SHP77 (cell line): ENCODE results near the gene F2RL3.
"Not testable (repeated sequence)": the region's sequence is repeated elsewhere in the genome, so short reads cannot be mapped to it uniquely, and the experiment has no call there.

ENCODE experiments used
- DNase-seq, 2 experiments: peaks; one replicate each; lab custom pipeline; 2025; lab: John Stamatoyannopoulos, UW

The F2RL3 gene

DNA sequence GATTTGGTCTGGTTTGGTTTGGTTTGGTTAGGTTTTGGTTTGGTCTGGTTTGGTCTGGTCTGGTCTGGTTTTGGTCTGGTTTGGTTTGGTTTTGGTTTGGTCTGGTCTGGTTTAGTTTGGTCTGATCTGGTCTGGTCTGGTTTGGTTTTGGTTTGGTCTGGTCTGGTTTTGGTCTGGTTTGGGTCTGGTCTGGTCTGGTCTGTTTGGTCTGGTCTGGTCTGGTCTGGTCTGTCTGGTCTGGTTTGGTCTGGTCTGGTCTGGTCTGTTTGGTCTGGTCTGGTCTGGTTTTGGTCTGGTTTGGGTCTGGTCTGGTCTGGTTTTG, 13.9 kb upstream of the F2RL3 start:
- DNase-seq: not testable (repeated sequence)

DNA sequence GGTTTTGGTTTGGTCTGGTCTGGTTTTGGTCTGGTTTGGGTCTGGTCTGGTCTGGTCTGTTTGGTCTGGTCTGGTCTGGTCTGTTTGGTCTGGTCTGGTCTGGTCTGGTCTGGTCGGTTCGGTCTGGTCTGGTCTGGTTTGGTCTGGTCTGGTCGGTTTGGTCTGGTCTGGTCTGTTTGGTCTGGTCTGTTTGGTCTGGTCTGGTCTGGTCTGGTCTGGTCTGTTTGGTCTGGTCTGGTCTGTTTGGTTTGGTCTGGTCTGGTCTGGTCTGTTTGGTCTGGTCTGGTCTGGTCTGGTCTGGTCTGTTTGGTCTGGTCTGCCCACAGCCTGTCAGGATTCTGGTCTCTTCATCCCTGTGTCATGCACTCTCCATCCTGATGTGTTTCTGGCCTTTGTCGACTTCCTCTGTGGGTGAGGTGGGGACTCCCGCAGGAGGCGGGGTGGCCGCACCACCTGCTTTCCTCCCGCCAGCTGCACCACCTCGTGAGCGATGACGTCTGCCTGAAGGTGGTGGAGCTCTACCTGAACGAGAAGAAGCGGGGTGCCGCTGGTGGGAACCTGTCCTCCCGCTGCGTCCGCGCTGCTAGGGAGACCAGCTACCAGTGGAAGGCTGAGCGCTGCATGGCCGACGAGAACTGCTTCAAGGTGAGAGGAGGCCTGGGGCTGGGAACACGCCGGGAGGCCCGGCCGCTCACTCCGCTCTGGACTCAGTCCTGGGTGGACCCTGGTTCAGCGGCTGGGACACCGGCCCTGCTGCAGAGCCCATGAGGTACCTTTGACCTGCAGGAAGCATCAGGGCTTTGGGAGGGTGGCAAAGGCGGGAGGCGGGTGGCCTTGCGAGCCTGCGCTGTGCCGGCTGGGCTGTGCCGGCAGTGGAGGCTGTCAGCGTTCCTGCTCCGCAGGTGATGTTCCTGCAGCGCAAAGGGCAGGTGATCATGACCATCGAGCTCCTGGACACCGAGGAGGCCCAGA, 12.9 kb upstream of the F2RL3 start:
- no peak for DNase-seq

DNA sequence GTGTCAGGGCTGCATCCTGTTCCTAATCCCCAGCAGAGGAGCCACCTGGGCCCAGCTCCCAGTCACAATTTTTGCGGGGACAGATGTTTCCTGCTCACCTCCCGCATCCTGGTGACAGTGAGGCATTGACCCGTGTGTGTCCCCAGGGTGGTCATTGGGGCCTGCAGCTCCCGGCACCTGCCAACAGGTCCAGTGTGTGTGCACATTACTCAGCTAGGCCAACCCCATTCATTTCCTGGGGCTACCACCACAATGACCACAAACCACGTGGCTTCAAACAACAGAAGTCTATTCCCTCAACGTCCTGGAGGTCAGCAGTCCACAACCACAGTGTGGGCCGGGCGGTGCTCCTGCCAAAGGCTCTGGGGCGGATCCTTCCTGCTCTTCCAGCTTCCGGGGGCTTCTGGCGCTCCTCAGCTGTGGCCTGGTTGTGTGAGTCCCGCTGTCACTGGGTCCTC, 11.9 kb upstream of the F2RL3 start:
- DNase-seq: no peak

DNA sequence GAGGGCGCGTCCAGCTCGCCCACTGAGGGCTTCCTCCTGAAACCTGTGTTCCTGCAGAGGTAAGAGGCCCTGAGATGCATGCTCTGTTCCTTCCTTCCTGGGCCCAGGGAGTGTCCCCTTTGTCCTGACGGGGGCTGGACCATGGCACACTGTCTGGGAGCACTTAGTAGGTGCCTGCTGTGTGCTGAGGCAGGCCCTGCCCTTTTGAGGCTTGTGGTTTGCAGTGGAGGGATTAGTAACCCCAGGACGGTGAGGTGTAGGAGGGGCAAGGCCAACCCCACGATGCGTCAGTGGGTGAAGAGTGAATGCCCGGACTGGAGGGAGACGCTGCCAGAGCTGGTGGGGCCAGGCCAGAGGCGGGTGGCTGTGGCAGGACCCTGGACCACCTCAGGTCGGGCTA, 11.2 kb upstream of the F2RL3 start:
- DNase-seq: no peak

DNA sequence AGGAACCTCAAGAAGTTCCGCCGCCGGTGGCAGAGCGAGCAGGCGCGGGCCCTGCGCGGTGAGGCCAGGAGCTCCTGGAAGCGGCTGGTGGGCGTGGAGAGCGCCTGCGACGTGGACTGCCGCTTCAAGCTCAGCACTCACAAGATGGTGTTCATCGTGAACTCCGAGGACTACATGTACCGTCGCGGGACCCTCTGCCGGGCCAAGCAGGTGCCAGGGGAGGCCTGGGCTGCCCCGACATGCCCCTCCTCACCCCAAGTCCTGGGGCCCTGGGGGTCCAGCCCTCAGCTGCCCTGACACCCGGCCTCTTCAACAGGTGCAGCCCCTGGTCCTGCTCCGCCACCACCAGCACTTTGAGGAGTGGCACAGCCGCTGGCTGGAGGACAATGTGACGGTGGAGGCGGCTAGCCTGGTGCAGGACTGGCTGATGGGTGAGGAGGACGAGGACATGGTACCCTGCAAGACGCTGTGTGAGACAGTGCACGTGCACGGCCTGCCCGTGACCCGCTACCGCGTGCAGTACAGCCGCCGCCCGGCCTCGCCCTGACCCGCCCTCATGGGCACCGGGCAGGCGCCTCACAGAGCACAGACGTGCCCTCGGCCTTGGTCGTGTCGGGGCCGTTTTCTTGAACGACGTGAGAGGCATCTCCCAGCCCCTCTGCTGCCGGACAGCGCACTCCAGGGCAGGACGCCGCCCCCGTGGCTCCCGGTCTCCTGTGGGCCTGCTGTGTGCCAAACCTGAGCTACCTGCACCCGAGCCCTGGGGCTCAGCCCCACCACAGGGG, 10.4 kb upstream of the F2RL3 start:
- no peak for DNase-seq

DNA sequence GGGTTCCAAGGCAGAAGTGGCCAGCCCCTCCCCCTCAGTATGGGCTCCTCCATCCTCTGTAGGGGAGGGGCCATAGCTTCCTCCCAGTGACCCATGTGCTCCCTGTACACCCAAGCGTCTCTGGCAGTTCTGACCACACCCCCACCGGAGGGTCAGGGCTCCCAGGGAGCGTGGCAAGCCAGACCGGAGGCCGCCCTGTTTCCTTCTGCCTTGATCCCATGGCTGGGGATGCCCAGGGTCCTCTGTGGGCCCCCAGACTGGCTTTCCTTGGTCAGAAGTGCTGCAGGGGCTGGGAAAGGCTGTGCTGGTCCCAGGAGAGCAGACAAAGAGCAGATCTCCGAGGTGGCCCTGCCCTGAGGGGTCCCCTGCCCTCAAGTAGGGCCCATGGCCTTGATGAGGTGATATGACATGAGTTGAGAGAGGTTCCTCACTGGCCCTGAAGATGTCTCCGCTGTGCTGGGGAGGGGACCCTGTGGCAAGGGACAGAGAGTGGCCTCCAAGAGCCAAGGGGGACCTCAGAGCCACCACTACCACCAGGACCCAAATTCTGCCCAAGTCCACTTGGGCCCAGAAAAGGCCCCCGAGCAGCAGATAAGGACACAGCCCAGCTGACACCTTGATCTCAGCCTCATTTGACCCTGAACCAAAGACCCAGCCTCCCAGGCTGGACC, 7.8 kb upstream of the F2RL3 start:
- DNase-seq: no peak

DNA sequence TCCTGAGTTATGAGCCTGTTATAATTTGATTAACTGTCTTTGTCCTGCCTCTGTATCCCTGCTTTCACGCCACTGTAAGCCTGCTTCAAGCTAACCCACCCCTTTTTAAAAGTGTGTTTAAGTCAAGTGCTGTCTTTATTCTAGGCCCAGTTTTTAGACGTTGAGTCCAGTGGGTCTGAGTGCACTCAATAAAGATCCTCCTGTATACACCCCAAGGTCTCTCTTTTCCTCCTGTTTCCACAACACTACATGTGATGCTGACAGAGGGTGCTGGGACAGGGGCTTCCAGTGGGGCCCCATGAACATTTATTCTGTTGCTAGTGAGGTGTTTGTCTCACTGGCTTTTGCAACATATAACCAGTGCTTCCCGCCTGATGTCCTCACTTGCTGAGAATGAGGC, 6.7 kb upstream of the F2RL3 start:
- no peak for DNase-seq

DNA sequence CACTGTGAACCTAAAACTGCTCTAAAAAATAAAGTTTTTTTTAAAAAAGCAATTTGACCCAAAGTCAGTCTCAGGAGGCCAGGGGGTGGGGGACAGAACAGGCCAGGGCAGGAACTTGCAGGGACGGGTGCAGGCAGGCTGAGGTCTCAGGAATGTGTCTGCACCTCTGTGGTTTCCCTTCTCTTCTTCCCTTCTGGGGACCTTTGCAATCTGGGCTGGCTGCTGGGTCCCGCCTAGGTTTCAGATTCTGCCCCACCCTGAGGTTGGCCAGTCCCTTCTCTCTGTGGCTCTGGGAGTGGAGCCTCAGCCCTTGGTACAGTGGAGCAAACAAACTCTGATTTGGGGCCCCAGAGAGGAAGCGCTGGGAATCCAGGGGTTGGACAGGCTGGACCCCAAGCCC, 5.3 kb upstream of the F2RL3 start:
- DNase-seq: no peak

DNA sequence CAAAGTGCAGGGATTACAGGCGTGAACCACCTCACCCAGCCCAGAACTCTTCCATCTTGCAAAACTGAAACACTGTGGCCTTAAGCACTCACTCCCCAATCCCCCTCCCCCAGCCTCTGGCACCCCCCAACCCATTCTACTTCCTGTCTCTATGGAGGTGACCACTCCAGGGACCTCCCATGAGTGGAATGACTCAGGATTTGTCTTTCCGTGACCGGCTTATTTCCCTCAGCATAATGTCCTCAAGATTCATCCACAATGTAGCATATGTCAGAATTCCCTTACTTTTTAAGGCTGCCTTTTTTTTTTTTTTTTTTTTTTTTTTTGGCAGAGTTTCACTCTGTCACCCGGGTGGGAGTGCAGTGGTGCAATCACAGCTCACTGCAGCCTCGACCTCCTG, 3.6 kb upstream of the F2RL3 start:
- no peak for DNase-seq

DNA sequence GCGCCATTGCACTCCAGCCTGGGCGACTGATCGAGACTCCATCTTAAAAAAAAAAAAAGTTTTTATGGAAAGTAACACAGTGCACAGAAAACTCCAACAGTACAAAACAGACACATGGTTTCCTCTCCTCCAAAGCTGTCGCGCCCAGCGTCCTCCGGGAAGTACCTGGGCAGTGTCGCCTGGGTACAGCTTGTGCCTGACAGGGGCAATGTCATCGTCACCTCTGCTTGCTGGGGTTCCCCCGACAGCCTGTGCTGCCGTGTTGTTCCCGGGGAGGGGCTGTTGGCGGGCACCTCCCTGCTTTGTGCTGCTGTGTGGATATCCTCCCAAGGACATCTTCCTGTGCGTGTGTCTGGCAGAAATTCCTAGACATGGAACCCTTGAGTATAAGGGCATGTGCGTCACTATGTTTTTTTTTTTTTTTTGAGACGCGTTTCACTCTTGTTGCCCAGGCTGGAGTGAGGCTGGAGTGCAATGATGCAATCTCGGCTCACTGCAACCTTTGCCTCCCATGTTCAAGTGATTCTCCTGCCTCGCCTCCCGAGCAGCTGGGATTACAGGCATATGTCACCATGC, 2.4 kb upstream of the F2RL3 start:
- peak; percentile 43 to 57 for DNase-seq

DNA sequence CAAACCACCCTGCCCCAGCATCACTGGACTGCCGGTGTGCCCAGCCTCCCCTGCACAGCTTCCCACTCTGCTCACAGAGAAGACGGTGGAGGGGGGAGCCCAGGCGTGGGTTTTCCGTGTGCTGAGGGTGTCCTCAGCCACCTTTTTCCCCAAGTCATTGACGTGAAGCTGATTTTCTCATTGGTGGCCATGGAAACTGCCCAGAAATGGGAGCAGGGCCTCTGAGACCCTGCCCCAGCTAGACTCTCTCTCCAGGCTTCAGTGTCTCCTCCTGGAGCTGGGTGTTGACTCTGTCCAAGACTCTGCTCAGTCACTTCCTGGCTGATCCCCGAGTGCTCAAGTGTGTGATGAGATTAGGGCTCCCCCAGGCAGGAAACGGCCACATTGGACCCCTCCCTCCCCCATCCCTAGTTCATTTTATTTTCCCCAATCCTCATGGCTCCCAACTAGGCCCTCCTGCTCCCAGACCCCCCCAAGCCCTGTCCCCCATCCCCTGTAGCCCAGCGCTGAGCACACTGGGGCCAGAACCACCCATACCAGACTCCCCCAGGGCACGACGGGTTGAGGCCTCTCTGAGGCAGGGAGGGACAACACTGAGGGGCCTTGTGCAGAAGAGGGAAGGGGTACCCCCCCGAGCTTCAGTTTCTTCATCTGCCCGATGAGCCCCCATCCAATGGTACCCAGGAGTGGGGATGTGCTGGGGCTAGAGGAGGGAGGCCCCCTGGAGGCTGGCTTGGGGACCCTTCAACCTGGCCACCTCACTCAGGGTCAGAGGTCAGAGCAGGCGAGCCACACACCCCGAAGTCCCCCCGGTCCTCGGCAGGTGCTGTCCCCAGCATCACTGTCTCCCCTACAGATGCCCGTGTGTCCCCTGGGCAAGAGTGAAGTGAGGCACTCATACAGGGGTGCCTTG, 1.2 kb upstream of the F2RL3 start:
- DNase-seq: peak in 1 of 2 experiments; percentile 38

DNA sequence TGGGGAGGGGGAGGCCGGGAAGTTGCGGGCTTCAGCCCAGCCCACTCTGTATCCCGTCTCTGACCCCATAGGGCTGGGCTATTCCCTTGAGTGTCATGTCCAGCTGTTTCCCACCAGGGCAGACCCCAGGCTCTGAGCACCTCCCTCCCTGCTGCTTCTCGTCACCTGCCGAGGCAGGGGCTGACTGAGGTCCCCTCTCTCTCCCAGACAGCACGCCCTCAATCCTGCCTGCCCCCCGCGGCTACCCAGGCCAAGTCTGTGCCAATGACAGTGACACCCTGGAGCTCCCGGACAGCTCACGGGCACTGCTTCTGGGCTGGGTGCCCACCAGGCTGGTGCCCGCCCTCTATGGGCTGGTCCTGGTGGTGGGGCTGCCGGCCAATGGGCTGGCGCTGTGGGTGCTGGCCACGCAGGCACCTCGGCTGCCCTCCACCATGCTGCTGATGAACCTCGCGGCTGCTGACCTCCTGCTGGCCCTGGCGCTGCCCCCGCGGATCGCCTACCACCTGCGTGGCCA, 625 bp downstream of the F2RL3 start:
- DNase-seq: peak; percentile 64 to 84

DNA sequence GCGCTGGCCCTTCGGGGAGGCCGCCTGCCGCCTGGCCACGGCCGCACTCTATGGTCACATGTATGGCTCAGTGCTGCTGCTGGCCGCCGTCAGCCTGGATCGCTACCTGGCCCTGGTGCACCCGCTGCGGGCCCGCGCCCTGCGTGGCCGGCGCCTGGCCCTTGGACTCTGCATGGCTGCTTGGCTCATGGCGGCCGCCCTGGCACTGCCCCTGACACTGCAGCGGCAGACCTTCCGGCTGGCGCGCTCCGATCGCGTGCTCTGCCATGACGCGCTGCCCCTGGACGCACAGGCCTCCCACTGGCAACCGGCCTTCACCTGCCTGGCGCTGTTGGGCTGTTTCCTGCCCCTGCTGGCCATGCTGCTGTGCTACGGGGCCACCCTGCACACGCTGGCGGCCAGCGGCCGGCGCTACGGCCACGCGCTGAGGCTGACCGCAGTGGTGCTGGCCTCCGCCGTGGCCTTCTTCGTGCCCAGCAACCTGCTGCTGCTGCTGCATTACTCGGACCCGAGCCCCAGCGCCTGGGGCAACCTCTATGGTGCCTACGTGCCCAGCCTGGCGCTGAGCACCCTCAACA, 1.2 kb downstream of the F2RL3 start:
- peak; percentile 67 to 82 for DNase-seq

DNA sequence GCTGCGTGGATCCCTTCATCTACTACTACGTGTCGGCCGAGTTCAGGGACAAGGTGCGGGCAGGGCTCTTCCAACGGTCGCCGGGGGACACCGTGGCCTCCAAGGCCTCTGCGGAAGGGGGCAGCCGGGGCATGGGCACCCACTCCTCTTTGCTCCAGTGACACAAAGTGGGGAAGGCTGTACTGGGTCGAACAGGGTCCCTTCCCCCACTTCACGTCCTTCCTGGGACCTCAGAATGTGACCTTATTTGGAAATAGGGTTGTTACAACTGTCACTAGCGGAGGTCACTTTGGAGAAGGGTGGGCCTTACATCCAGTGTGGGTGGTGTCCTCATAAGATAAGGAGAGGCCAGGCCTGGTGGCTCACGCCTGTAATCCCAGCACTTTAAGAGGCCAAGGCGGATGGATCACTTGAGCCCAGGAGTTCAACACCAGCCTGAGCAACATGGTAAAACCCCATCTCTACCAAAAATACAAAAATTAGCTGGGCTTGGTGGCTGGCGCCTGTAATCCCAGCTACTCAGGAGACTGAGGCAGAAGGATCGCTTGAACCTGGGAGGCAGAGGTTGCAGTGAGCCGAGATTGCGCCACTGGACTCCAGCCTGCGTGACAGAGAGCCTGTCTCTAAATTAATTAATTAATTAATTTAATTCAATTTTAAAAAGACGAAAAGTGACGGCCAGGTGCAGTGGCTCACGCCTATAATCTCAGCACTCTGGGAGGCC, 1.8 kb downstream of the F2RL3 start:
- DNase-seq: peak in 1 of 2 experiments; percentile 14

DNA sequence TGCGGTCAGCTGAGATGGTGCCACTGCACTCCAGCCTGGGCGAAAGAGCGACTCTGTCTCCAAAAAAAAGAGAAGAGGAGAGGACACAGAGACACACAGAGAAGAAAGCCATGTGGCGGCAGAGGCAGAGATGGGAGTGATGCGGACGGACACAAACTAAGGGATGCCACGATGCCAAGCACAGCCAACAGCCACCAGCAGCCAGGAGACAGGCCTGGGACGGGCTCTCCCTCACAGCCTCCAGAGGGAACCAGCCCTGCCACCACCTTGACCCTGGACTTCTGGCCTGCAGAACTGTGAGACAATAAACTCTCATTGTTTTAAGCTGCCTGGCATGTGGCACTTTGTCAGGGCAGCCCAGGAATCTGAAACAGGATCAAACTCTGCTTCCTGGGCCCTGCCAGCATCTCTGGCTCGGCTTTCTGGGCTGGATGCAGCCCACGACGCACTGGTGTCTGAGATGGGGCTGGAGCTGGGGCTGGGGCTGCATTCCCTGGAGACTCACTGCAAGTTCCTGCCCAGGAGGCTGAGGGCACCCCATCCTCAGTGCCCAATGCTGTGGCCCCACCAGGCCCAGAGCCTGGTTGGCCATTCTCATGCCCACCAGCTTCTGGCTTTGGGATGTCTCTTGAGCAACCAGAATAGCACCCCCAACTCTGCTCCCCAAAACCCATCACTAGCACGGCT, 3.0 kb downstream of the F2RL3 start:
- no peak for DNase-seq

DNA sequence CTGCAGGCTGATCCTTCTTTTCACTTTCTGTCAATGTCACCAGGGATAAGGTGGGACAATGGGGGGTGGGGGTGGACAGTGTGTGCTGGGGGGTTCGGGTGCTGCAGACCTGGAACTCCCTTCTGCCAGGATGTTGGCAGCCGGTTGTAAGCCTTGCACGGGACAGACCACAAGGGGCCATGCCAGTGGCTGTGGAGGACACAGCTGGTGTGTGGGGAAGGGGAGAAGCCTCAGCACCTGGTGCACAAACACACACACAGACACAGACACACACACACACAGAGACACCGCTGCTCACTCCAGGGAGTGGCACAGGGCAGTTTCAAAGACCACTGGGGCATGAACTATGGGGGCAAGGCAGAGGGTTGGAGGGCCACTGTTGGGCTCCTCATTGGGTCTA, 3.6 kb downstream of the F2RL3 start:
- DNase-seq: no peak

DNA sequence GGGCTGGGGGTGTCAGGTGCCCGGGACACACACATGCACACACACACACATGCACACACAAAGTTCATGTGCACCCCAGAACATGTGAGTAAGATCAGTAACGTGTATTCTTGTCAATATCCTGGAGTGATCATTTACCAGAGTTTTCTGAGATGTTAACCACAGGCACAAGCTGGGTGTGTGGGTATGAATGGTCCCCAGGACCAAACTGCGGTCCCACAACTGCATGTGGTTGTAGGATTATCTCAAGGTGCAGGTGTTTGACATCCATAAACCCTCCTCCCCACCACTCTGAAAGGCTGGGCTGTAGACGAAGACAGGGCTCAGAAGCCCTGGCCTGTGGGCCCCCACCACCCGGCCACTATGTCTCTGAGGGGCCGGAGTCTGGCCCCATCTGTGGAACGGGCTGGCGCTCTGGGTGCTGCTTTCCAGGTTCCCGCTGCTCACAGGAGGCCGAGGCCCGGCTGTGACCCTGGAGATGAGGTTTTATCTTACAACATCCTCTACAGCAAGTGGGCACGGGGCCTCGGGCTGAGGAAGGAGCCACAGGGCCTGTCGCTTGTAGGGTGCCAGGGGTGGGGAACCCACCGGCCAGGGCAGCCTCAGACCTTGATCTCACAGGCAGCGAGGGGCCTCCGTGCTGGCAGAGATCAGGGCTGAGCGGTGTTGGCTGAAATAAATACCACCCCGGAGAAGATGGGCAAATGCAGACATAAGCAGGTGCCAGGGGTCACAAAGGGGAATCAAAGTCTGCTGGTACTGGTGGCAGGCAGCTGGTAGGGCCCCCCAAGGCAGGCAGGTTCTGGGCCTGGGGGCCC, 4.3 kb downstream of the F2RL3 start:
- DNase-seq: peak; percentile 28 to 57

DNA sequence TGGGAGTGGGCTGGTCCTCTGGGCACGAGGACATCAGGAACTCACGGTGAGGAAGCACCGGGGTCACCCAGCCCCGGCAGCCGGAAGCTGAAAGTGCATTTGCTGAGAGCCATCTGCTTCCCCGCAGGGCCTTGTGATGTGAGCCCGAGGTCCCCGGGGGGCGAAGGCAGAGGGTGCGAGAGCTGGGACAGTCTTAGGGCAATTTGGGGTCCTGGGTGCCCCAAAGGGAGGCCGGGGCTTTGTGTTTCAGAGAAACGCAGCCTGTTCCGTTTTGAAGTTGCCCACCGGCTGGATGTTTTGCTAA, 4.8 kb downstream of the F2RL3 start:
- DNase-seq: peak; percentile 40 to 75

DNA sequence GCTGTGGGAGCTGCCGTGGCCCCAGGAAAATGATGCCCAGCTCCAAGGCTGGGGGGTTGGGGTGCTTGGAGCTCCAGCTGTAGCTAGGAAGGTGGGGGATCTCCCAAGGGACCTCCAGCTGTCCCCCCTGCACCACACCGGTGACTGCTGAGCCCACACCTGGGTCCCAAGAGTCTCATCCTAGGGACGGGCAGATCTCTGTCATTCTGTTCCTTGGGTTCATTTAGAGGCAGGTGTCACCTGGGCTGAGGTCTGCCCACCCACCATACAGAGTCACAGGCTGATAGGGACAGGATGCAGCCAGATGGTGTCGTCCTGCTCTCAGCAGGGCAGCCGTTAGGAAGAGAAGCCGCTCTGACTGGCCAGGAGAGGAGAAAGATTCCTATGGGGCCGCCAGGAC, 5.3 kb downstream of the F2RL3 start:
- DNase-seq: peak; percentile 74 to 75
